Mesendoderm (in vitro differentiated cells): ENCODE measurements around the gene CACNB4.
A peak's percentile ranks its signal among the peaks of the same experiment; 100 is the strongest.
"Not testable (repeated sequence)": the region's sequence is repeated elsewhere in the genome, so short reads cannot be mapped to it uniquely, and the experiment has no call there.

ENCODE experiments used
- DNase-seq: peaks from one replicate; pipeline ENCODE4 v3.0.0; 2013
- H2AK5ac ChIP-seq: 2 replicates; pipeline ENCODE4 v1.6.1; 2013; ENCODE audit warnings: low read length, inconsistent platforms
- H2BK120ac ChIP-seq: 2 replicates; pipeline ENCODE4 v1.6.1; 2013; ENCODE audit warnings: low read depth, mild to moderate bottlenecking, low read length, moderate library complexity, mixed read lengths
- H2BK15ac ChIP-seq: replicated peaks from 2 replicates; pipeline ENCODE4 v1.6.1; 2013; ENCODE audit warnings: low read depth, mild to moderate bottlenecking, moderate library complexity
- H2BK5ac ChIP-seq: 2 replicates; pipeline ENCODE4 v1.6.1; 2013; ENCODE audit warnings: low read length, inconsistent platforms
- H3K18ac ChIP-seq: 2 replicates; pipeline ENCODE4 v1.6.1; 2013; ENCODE audit warnings: mild to moderate bottlenecking, low read length, mixed read lengths
- H3K23ac ChIP-seq: one replicate; pipeline ENCODE4 v1.6.1; 2013; ENCODE audit warnings: low read length
- H3K27ac ChIP-seq: 2 replicates; pipeline ENCODE4 v1.5.1; 2013; ENCODE audit warnings: low read depth, mild to moderate bottlenecking, inconsistent platforms, low read length, moderate library complexity
- H3K27me3 ChIP-seq: 2 replicates; pipeline ENCODE4 v1.6.1; 2013; ENCODE audit warnings: low read length, control low read depth, mild to moderate bottlenecking, inconsistent platforms; ENCODE audit not compliant: insufficient read depth, poor library complexity
- H3K36me3 ChIP-seq: 2 replicates; pipeline ENCODE4 v1.6.1; 2013; ENCODE audit warnings: low read length, inconsistent platforms; ENCODE audit not compliant: control insufficient read depth, insufficient read depth
- H3K4ac ChIP-seq: one replicate; pipeline ENCODE4 v1.6.1; 2013; ENCODE audit warnings: low read depth, mild to moderate bottlenecking, low read length, moderate library complexity
- H3K4me1 ChIP-seq: 2 replicates; pipeline ENCODE4 v1.6.1; 2013; ENCODE audit warnings: low read depth, low read length, inconsistent platforms; ENCODE audit not compliant: control insufficient read depth
- H3K4me2 ChIP-seq: 2 replicates; pipeline ENCODE4 v1.6.1; 2013; ENCODE audit warnings: low read length
- H3K4me3 ChIP-seq: 2 replicates; pipeline ENCODE4 v1.5.1; 2013; ENCODE audit warnings: mild to moderate bottlenecking, low read length
- H3K56ac ChIP-seq: one replicate; pipeline ENCODE4 v1.6.1; 2013; ENCODE audit warnings: low read length
- H3K79me1 ChIP-seq: 2 replicates; pipeline ENCODE4 v1.6.1; 2013; ENCODE audit warnings: low read length, inconsistent platforms
- H3K79me2 ChIP-seq: 2 replicates; pipeline ENCODE4 v1.6.1; 2013; ENCODE audit warnings: mild to moderate bottlenecking, low read length; ENCODE audit not compliant: control insufficient read depth, insufficient read depth
- H3K9ac ChIP-seq: 2 replicates; pipeline ENCODE4 v1.6.1; 2013; ENCODE audit warnings: low read length, inconsistent platforms
- H4K5ac ChIP-seq: one replicate; pipeline ENCODE4 v1.6.1; 2013; ENCODE audit warnings: low read length
- H4K8ac ChIP-seq: one replicate; pipeline ENCODE4 v1.6.1; 2013; ENCODE audit warnings: low read depth, mild to moderate bottlenecking, control low read depth, low read length, moderate library complexity
- WGBS: extraction: QIAGEN DNeasy Blood & Tissue Kit; methylation state at CpG from one replicate; pipeline ENCODE4 v1.1.7; 2013; ENCODE audit warnings: low lambda C conversion rate, missing lambda C conversion rate; ENCODE audit not compliant: insufficient coverage; ENCODE audit errors: extremely low coverage; 5-methylcytosine and 5-hydroxymethylcytosine counted together

The CACNB4 gene

GRCh38 chr2:151946250-151946884 is 152.5 kb downstream of the CACNB4 start:
- Histone ChIP-seq H3K27ac (no peak overlapping the region), H3K18ac (no peak overlapping the region), H3K4ac (no peak overlapping the region), H2BK120ac (no peak overlapping the region), H3K79me1 (no peaks in the 10 kb centered on the region), H3K9ac (no peak overlapping the region), H2BK5ac (no peak overlapping the region), H3K4me3 (no peak overlapping the region), H3K4me1 (no peaks in the 10 kb centered on the region), H3K36me3 (no peaks in the 10 kb centered on the region), H3K79me2 (no peaks in the 10 kb centered on the region), H3K4me2 (no peak overlapping the region), H3K56ac (no peak overlapping the region), H4K5ac (no peak overlapping the region), H3K27me3 (no peaks in the 10 kb centered on the region), H4K8ac (no peak overlapping the region), H2AK5ac (no peak overlapping the region), H3K23ac (no peak overlapping the region), H2BK15ac (no peak overlapping the region)
- WGBS = no CpG with 5 or more reads among the region's 6 CpGs
- no peak for DNase-seq

GRCh38 chr2:151945602-151946001 is 153.2 kb downstream of the CACNB4 start:
- Histone ChIP-seq H3K9ac (no peak overlapping the region), H3K4ac (no peak overlapping the region), H3K36me3 (no peaks in the 10 kb centered on the region), H2BK15ac (no peak overlapping the region), H3K23ac (no peak overlapping the region), H3K18ac (no peak overlapping the region), H4K5ac (no peak overlapping the region), H3K4me1 (no peaks in the 10 kb centered on the region), H4K8ac (no peak overlapping the region), H3K56ac (no peak overlapping the region), H3K27ac (no peak overlapping the region), H3K4me3 (no peak overlapping the region), H2BK120ac (no peak overlapping the region), H3K79me1 (no peaks in the 10 kb centered on the region), H3K79me2 (no peaks in the 10 kb centered on the region), H2AK5ac (no peak overlapping the region), H2BK5ac (no peak overlapping the region), H3K4me2 (no peak overlapping the region), H3K27me3 (no peaks in the 10 kb centered on the region)
- 100% methylated on average over 3 of the region's 7 CpGs for WGBS
- no peak for DNase-seq

GRCh38 chr2:151945186-151945585 is 153.7 kb downstream of the CACNB4 start:
- no peak overlapping the region for H3K4me3 ChIP-seq
- H3K9ac ChIP-seq = no peak overlapping the region
- no peak overlapping the region for H2AK5ac ChIP-seq
- H3K56ac ChIP-seq = no peak overlapping the region
- H3K4me1 ChIP-seq = no peaks in the 10 kb centered on the region
- H2BK15ac ChIP-seq = no peak overlapping the region
- H3K27me3 ChIP-seq = no peaks in the 10 kb centered on the region
- H3K27ac ChIP-seq = no peak overlapping the region
- DNase-seq = no peak
- H4K8ac ChIP-seq = no peak overlapping the region
- no peak overlapping the region for H3K4ac ChIP-seq
- no peaks in the 10 kb centered on the region for H3K79me2 ChIP-seq
- no peaks in the 10 kb centered on the region for H3K79me1 ChIP-seq
- H3K4me2 ChIP-seq = no peak overlapping the region
- no peak overlapping the region for H4K5ac ChIP-seq
- H2BK5ac ChIP-seq = no peak overlapping the region
- no peaks in the 10 kb centered on the region for H3K36me3 ChIP-seq
- no peak overlapping the region for H2BK120ac ChIP-seq
- H3K23ac ChIP-seq = no peak overlapping the region
- H3K18ac ChIP-seq = no peak overlapping the region
- no CpG with 5 or more reads among the region's 2 CpGs for WGBS

- Histone ChIP-seq H3K27me3 (no peaks in the 10 kb centered on the region), H3K4ac (no peak overlapping the region), H4K5ac (no peak overlapping the region), H3K79me1 (no peaks in the 10 kb centered on the region), H3K23ac (no peak overlapping the region), H3K4me2 (no peak overlapping the region), H3K56ac (no peak overlapping the region), H2AK5ac (no peak overlapping the region), H2BK15ac (no peak overlapping the region), H2BK5ac (no peak overlapping the region), H3K4me3 (no peak overlapping the region), H3K27ac (no peak overlapping the region), H2BK120ac (no peak overlapping the region), H3K36me3 (no peaks in the 10 kb centered on the region), H3K9ac (no peak overlapping the region), H3K79me2 (no peaks in the 10 kb centered on the region), H3K18ac (no peak overlapping the region), H3K4me1 (no peaks in the 10 kb centered on the region), H4K8ac (no peak overlapping the region)
- WGBS = no CpG with 5 or more reads among the region's 1 CpG
- DNase-seq = no peak
Measured at GRCh38 chr2:151943461-151943860, 155.4 kb downstream of the CACNB4 start.

GRCh38 chr2:151942540-151943205 is 156.2 kb downstream of the CACNB4 start:
- H2BK120ac ChIP-seq = not testable (repeated sequence)
- no CpG with 5 or more reads among the region's 10 CpGs for WGBS

GRCh38 chr2:151937966-151938365 is 160.9 kb downstream of the CACNB4 start:
- Histone ChIP-seq H3K4me2 (no peak overlapping the region), H2BK5ac (no peak overlapping the region), H4K5ac (no peak overlapping the region), H3K79me2 (no peaks in the 10 kb centered on the region), H3K23ac (no peak overlapping the region), H2BK120ac (no peak overlapping the region), H2AK5ac (no peak overlapping the region), H4K8ac (no peak overlapping the region), H3K4me1 (no peaks in the 10 kb centered on the region), H3K27ac (no peak overlapping the region), H3K9ac (no peak overlapping the region), H3K56ac (no peak overlapping the region), H3K4me3 (no peak overlapping the region), H3K18ac (no peak overlapping the region), H3K79me1 (no peaks in the 10 kb centered on the region), H3K36me3 (no peaks in the 10 kb centered on the region), H3K27me3 (no peaks in the 10 kb centered on the region), H3K4ac (no peak overlapping the region), H2BK15ac (no peak overlapping the region)
- no peak for DNase-seq

More at GRCh38 chr2:151942540-151943205, 156.2 kb downstream of the CACNB4 start:
- not testable (repeated sequence) for H3K36me3 ChIP-seq, H3K79me1 ChIP-seq, H4K5ac ChIP-seq, H3K27me3 ChIP-seq, H2AK5ac ChIP-seq, H3K9ac ChIP-seq, H2BK15ac ChIP-seq, H2BK5ac ChIP-seq, H4K8ac ChIP-seq, H3K27ac ChIP-seq, H3K4me2 ChIP-seq, H3K79me2 ChIP-seq, H3K56ac ChIP-seq, H3K18ac ChIP-seq, H3K4ac ChIP-seq, H3K4me3 ChIP-seq, H3K4me1 ChIP-seq, H3K23ac ChIP-seq
- peak; percentile 6 for DNase-seq
